Right ventricle myocardium superior (tissue), 1 donor: ENCODE results near the gene GAREM1. TPM values are rescaled to one million over a fixed set of nuclear protein-coding genes. Genes with fewer than 3 reads are reported as not detected.

Experiments used
- ATAC-seq: fragments of 200-7000 bp; cut with Tn5 transposase; one replicate; pipeline ENCODE4 v1.9.1; 2020; ENCODE audit warnings: mild to moderate bottlenecking; ENCODE audit not compliant: poor library complexity
- DNase-seq: peaks from one replicate; pipeline ENCODE4 v3.0.0-alpha.2; 2020
- intact Hi-C: fragments of 100-400 bp; cut with DNase I; formaldehyde crosslinking; loops from one replicate; pipeline ENCODE4 v1.11.2; 2022
- total RNA-seq: library from RNA; stranded (reverse); fragmentation: NEBNext Ultra II Directional; extraction: Animal tissue kit (Norgen Biotek cat#: 25700); gene quantifications from one replicate; pipeline ENCODE4 v1.2.1, GENCODE V29; 2021
- donor health status: DM: no; HTN: yes; CAD: no; lungs with severe emphysema.

GAREM1 gene
- total RNA-seq, 1 donor from 2014 or later: 23.5 TPM

- intact Hi-C loops: loop anchor here (5.0 kb wide), 1 partner anchor 181 kb away; no protein-coding TSS in a partner anchor
- no peak for DNase-seq
- ATAC-seq: no peak
These were observed 2.4 kb downstream of the GAREM1 start for GRCh38 chr18:32468147-32468845.

GRCh38 chr18:32461709-32462272, 8.9 kb downstream of the GAREM1 start:
- no peak for DNase-seq
- intact Hi-C loops: no loop called here
- ATAC-seq: no peak

DNA sequence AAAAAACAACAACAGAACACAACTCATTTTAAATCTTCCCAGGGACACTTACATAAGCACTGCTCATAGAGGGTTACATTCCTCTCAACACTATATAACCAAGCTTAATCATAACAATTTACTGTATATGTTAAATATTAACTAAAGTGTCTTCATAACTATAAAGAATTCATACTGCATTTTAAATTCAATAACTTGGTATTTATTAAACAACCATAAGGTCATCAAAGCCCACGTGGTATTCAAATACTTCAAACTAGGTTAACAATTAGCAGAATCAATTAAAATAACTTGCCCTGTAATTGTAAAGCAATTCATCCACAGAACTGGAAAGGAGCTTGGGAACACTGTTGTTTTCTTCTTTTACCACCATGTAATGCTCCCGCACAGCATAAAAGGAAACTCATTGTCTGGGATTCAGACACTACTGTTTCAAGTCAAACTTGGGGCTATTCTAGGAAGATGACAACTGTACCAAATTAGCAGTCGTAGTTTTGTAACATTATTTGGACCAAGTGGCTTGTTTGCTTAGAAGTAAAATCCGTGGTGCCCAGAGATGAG, 10.4 kb downstream of the GAREM1 start:
- no peak for DNase-seq
- peak; percentile 52 for ATAC-seq
- intact Hi-C loops: no loop called here

- no peak for ATAC-seq
- DNase-seq: no peak
- intact Hi-C loops: no loop called here
These were observed 11.2 kb downstream of the GAREM1 start for GRCh38 chr18:32459361-32460101.

DNA sequence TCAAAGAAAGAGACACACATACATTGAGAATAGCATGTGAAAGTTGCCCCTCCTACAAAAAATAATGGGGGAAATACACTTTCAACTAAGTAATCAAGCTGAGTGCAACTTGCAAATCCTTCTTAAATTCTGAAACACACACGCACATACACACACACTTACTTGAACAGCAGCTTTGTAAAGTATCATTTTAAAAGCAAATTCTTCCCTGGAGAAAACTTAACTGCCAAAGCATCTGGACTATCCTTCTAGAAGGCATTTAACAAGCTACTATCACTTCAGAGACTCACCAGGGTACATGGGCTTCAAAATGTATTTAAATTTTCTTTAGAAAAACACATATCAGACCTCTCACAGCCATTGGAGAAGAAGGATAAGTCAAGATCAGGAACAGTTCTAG, 15.3 kb downstream of the GAREM1 start:
- peak; percentile 19 for ATAC-seq
- intact Hi-C loops: no loop called here
- DNase-seq: no peak

DNA sequence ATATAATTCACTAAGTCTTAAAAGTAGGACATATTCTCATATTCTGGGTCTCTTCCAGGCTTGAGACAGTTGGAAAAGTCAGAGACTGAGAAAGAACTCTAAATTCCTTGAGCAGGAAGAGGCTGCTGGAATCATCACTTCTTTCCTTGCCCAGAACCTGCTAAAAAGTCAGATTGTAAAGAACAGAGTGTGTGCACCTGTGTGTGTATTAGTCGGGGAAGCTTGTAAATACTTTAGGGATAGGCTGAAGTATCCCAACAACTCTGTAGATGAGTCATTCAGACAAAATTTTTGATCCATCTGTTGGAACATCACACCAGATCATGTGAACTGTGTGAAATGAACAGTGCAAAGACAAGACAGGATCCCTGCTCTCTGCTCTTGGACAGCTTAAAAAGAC, 16.1 kb downstream of the GAREM1 start:
- ATAC-seq (peak; percentile 41), DNase-seq (no peak)
- intact Hi-C loops: no loop called here

DNA sequence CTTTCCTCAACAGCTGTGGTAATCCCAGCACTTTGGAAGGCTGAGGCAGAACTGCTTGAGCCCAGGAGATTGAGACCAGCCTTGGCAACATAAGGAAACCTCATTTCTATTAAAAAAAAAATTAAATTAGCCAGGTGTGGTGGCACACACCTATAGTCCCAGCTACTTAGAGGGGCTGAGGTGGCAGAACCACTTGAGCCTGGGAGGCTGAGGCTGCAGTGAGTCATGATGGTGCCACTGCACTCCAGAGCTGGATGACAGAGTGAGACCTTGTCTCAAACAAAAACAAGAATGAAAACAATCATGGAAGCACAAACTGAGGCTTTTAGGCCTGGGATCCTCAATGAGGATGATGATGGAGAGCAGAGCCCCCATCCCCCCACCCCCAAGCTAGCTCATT, 19.8 kb downstream of the GAREM1 start:
- ATAC-seq: no peak
- DNase-seq: no peak
- intact Hi-C loops: no loop called here

DNA sequence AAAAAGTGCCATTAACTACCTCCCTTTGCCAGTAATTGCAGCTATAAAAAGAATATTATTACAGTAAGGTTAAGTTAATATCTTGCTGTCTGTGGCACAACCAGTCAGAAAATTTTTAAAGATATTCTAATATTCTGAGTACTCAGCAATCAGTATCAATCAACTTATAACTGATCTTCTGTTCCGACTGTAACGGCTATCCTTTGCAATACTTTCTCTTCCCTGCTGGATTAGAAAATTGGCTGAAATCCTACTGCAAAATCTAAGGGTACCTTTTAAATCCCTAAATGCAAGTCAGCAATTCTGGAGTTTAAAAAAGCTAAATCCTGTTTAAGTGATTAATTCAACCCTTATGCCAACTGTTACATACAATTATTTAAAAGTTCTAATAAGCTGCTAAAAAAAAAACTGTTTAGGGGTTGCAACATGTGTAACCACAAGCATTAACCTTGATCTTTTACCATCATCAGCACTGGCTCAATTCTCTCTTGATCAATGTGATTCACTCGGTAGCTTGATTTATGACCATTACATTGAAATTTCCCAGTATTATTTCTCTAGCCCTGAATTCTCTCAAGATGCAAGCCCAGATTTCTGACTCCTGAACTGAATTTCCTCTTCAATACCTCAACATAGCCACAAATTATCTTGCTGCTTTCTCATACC, 20.5 kb downstream of the GAREM1 start:
- DNase-seq: no peak
- intact Hi-C loops: no loop called here
- ATAC-seq: no peak

- no peak for DNase-seq
- no peak for ATAC-seq
- intact Hi-C loops: no loop called here
These were observed 23.9 kb downstream of the GAREM1 start for GRCh38 chr18:32446780-32447179.

DNA sequence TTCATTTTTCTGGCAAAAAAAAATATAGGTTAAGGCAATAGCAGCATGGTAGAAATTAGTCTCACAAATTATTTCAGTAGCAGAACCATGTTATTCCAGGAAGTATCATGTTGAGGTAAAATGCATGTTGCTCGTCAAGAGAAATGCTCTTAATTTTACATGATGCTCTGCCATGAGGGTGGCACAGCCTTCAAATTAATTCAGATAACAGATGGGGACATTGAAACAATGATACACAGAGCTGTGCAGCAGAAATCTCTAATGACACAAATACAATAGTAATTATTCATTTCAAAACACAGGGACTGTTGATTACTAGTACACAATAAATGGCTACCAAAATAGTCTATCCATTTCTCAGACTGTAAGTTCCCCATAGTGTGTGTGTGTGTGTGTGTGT, 24.8 kb downstream of the GAREM1 start:
- DNase-seq (no peak), ATAC-seq (no peak)
- intact Hi-C loops: no loop called here

DNA sequence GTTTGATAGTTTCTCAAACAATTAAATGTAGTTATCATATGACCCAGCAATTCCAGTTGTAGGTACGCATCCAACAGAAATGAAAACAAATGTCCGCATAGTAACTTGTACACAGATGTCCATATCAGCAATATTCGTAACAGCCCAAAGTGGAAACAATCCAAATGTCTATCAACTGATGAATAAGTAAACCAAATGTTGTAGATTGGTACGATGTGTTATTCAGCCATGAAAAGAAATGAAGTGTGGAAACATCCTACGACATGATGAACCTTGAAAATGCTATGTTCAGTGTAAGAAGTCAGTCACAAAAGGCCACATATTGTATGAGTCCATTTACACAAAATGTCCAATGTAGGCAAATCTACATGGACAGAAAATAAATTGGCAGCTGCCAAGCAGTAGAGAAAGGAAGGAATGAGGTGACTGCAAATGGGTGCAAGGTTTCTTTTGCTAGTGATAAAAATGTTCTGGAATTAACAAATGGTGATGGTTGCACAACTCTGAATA, 26.9 kb downstream of the GAREM1 start:
- no peak for ATAC-seq
- no peak for DNase-seq
- intact Hi-C loops: no loop called here

DNA sequence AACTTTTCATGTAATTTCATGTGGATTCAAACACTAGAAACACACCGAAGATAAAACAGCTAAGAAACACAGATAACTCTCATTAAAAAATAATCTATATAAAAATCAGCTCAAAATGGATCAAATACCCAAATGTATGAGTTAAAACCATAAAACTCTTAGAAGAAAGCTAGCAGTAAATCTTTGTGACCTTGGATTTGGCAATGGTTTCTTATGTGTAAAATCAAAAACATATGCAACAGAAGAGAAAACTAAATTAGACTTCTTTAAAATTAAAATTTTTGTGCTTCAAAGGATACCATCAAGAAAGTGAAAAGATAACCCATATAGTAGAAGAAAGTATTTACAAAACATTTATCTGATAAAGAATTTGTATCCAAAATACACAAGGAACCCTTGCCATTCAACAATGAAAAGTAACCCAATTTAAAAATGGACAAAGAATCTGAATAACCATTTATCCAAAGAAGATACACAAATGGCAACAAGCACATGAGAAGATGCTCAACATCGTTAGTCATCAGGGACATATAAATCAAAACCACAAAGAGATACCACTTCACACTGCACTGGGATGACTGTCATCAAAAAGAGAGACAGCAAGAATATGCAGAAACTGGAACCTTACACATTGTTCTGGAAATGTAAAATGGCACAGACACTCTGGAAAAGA, 27.5 kb downstream of the GAREM1 start:
- DNase-seq (no peak), ATAC-seq (no peak)
- intact Hi-C loops: no loop called here

DNA sequence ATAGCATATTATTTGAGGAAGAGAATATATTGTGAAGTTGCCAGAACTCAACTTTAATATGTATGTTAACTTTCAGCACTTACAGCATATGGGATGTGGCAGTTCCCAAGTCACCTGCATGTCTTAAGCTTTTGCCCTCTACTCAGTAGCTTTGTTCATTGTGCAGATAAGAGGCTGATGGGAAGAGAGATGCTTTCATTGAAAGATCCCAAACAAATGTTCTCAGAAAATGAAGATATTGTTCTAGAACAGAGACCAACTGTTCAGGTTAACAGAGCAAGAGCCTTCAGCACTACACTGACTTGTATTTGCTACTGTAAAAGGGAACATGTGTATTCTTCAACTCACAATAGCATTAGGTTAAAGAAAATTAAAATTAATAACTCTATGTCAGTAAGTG, 28.1 kb downstream of the GAREM1 start:
- intact Hi-C loops: no loop called here
- ATAC-seq (no peak), DNase-seq (no peak)

- intact Hi-C loops: no loop called here
- ATAC-seq (no peak), DNase-seq (no peak)
These were observed 29.1 kb downstream of the GAREM1 start for GRCh38 chr18:32441533-32441932.

GRCh38 chr18:32440518-32440917, 30.2 kb downstream of the GAREM1 start:
- no peak for DNase-seq
- intact Hi-C loops: no loop called here
- ATAC-seq: no peak

DNA sequence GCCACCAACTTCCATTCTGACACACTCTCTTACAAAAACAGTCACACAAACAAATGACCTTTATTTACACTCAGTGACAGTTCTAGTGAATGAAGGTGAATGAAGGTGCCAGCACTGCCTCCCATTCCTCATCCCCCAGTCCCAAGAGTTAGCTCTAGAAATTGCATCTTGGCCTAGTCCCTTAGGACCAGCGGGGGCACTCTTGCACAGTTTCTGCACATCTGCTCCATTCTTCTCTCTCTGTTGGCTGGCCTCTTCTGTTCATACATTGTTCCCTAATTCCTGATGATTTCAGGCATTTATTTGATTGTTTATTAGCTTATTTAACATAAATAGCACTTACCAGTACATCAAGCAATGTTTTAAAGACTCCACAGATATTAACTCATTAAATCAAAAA, 30.9 kb downstream of the GAREM1 start:
- ATAC-seq (no peak), DNase-seq (no peak)
- intact Hi-C loops: no loop called here

GRCh38 chr18:32439241-32439640, 31.4 kb downstream of the GAREM1 start:
- DNase-seq: no peak

GRCh38 chr18:32438173-32438572, 32.5 kb downstream of the GAREM1 start:
- ATAC-seq (peak; percentile 89), DNase-seq (peak; percentile 82)
- intact Hi-C loops: no loop called here

More at GRCh38 chr18:32439241-32439640, 31.4 kb downstream of the GAREM1 start:
- no peak for ATAC-seq
- intact Hi-C loops: no loop called here
